Neural cell (in vitro differentiated cells): Measurements from ENCODE around the gene ZNF624. TPM values are rescaled to one million over a fixed set of nuclear protein-coding genes. Genes with fewer than 3 reads are reported as not detected.
"Not testable (repeated sequence)": the region's sequence is repeated elsewhere in the genome, so short reads cannot be mapped to it uniquely, and the experiment has no call there.

Experiments
- H2AFZ ChIP-seq: fragments of 200-600, 300-800 bp; sonication (generic), shearing (Covaris generic); 2 replicates; pipeline ENCODE4 v1.6.0; 2014; ENCODE audit warnings: low read depth, mild to moderate bottlenecking, antibody characterized with exemption, low read length, moderate library complexity
- H3F3A ChIP-seq: fragments of 200-600 bp; shearing (Covaris generic); 2 replicates; pipeline ENCODE4 v1.6.1; 2016; ENCODE audit warnings: mild to moderate bottlenecking, moderate library complexity, mixed read lengths, antibody characterized with exemption, low read length; ENCODE audit not compliant: insufficient read depth, poor library complexity, severe bottlenecking
- H3K27ac ChIP-seq: fragments of 200-600, 300-800 bp; sonication (generic), shearing (Covaris generic); 2 replicates; pipeline ENCODE4 v1.5.1; 2014; ENCODE audit warnings: mild to moderate bottlenecking, low read length, moderate library complexity
- H3K27me3 ChIP-seq: fragments of 300-800, 200-600 bp; sonication (generic), shearing (Covaris generic); 2 replicates; pipeline ENCODE4 v1.6.0; 2014; ENCODE audit warnings: mild to moderate bottlenecking, low read depth, low read length, moderate library complexity; ENCODE audit not compliant: insufficient read depth
- H3K36me3 ChIP-seq: fragments of 300-800, 200-600 bp; sonication (generic), shearing (Covaris generic); 2 replicates; pipeline ENCODE4 v1.5.1; 2014; ENCODE audit warnings: mild to moderate bottlenecking, antibody characterized with exemption, low read length, moderate library complexity; ENCODE audit not compliant: insufficient read depth
- H3K4me2 ChIP-seq: fragments of 300-800, 200-600 bp; sonication (generic), shearing (Covaris generic); 2 replicates; pipeline ENCODE4 v1.6.0; 2014; ENCODE audit warnings: mild to moderate bottlenecking, low read length
- H3K4me3 ChIP-seq: fragments of 300-800, 200-600 bp; sonication (generic), shearing (Covaris generic); 2 replicates; pipeline ENCODE4 v1.5.1; 2014; ENCODE audit warnings: mild to moderate bottlenecking, low read length, moderate library complexity
- H3K79me2 ChIP-seq: fragments of 200-600 bp; shearing (Covaris generic); replicated peaks from 2 replicates; pipeline ENCODE4 v1.6.0; 2014; ENCODE audit warnings: mild to moderate bottlenecking, low read length, moderate library complexity; ENCODE audit not compliant: insufficient read depth
- H3K9ac ChIP-seq: fragments of 300-800, 200-600 bp; sonication (generic), shearing (Covaris generic); 2 replicates; pipeline ENCODE4 v1.6.1; 2016; ENCODE audit warnings: mild to moderate bottlenecking, low read length, mixed read lengths
- H3K9me2 ChIP-seq: fragments of 200-600 bp; shearing (Covaris generic); 2 replicates; pipeline ENCODE4 v1.6.1; 2016; ENCODE audit warnings: mild to moderate bottlenecking, low read length, mixed read lengths; ENCODE audit not compliant: insufficient read depth
- H3K9me3 ChIP-seq: fragments of 200-600, 300-800 bp; sonication (generic), shearing (Covaris generic); 2 replicates; pipeline ENCODE4 v1.6.1; 2016; ENCODE audit warnings: mild to moderate bottlenecking, mixed run types, low read length, moderate library complexity, mixed read lengths
- H4K20me1 ChIP-seq: fragments of 200-600 bp; shearing (Covaris generic); 2 replicates; pipeline ENCODE4 v1.6.1; 2016; ENCODE audit warnings: mild to moderate bottlenecking, mixed run types; ENCODE audit not compliant: insufficient read depth
- CTCF ChIP-seq: fragments of 450-650 bp; IDR thresholded peaks from 2 replicates; pipeline ENCODE4 v1.5.1; 2014; ENCODE audit warnings: antibody characterized with exemption, mild to moderate bottlenecking, moderate library complexity; ENCODE audit not compliant: poor library complexity, severe bottlenecking
- EP300 ChIP-seq: fragments of 450-650 bp; conservative IDR thresholded peaks from 2 replicates; pipeline ENCODE4 v1.6.1; 2014; ENCODE audit warnings: antibody characterized with exemption, mild to moderate bottlenecking, moderate library complexity; ENCODE audit not compliant: poor library complexity, severe bottlenecking
- EZH2 ChIP-seq: fragments of 200-600, 300-800 bp; shearing (Covaris generic), sonication (generic); IDR thresholded peaks from 2 replicates; pipeline ENCODE4 v1.6.1; 2014; ENCODE audit warnings: antibody characterized with exemption, low read length, borderline replicate concordance, mild to moderate bottlenecking; ENCODE audit not compliant: insufficient read depth, poor library complexity, severe bottlenecking
- MXI1 ChIP-seq: fragments of 450-650 bp; conservative IDR thresholded peaks from 2 replicates; pipeline ENCODE4 v1.6.1; 2014; ENCODE audit warnings: antibody characterized with exemption, mild to moderate bottlenecking; ENCODE audit not compliant: poor library complexity, severe bottlenecking
- POLR2AphosphoS5 ChIP-seq: IDR thresholded peaks from 2 replicates; pipeline ENCODE4 v1.6.1; 2012
- RAD21 ChIP-seq: fragments of 450-650 bp; conservative IDR thresholded peaks from 2 replicates; pipeline ENCODE4 v1.6.1; 2014; ENCODE audit warnings: antibody characterized with exemption, mild to moderate bottlenecking, moderate library complexity
- REST ChIP-seq: IDR thresholded peaks from 2 replicates; pipeline ENCODE4 v1.6.1; 2012; ENCODE audit warnings: borderline replicate concordance
- SMC3 ChIP-seq: fragments of 450-650 bp; conservative IDR thresholded peaks from 2 replicates; pipeline ENCODE4 v1.6.1; 2014; ENCODE audit warnings: antibody characterized with exemption, mild to moderate bottlenecking, moderate library complexity; ENCODE audit not compliant: poor library complexity
- TAF1 ChIP-seq: IDR thresholded peaks from 2 replicates; pipeline ENCODE4 v1.6.1; 2012; ENCODE audit warnings: low read depth
- polyA plus RNA-seq: library from polyadenylated mRNA; depleted of rRNA; stranded (reverse); fragments of >200 nt; gene quantifications from 2 replicates; pipeline ENCODE4 v1.2.3, GENCODE V29; 2014

ZNF624 gene
- polyA plus RNA-seq, 1 donor from 2014 or later: 13.4 TPM

- H3K9me3 ChIP-seq, H3K4me3 ChIP-seq, H3K27ac ChIP-seq, H3K36me3 ChIP-seq, H3K9me2 ChIP-seq, H3K27me3 ChIP-seq, H2AFZ ChIP-seq, H4K20me1 ChIP-seq, H3K9ac ChIP-seq, H3K4me2 ChIP-seq, H3K79me2 ChIP-seq, H3F3A ChIP-seq: not testable (repeated sequence)
Measured at GRCh38 chr17:16666553-16666906, 12.9 kb upstream of the ZNF624 start.

GRCh38 chr17:16662936-16663335 is 9.3 kb upstream of the ZNF624 start:
- H3K27me3 ChIP-seq: peaks cover under 1% of the 10 kb centered on the region

More at GRCh38 chr17:16662936-16663335, 9.3 kb upstream of the ZNF624 start:
- Histone ChIP-seq H3K9ac (no peak overlapping the region), H3F3A (no peaks in the 10 kb centered on the region), H3K36me3 (no peaks in the 10 kb centered on the region), H2AFZ (no peak overlapping the region), H3K9me2 (no peaks in the 10 kb centered on the region), H4K20me1 (no peaks in the 10 kb centered on the region), H3K4me3 (no peak overlapping the region), H3K27ac (no peak overlapping the region), H3K79me2 (no peaks in the 10 kb centered on the region), H3K4me2 (no peak overlapping the region), H3K9me3 (no peaks in the 10 kb centered on the region)
- TF ChIP-seq RAD21 (no peak), EZH2 (no peak), REST (no peak), SMC3 (no peak), TAF1 (no peak), EP300 (no peak), MXI1 (no peak), POLR2AphosphoS5 (no peak), CTCF (no peak)
